H1 (cell line): ENCODE measurements around the gene ATP9B.

ENCODE experiments used
- POLR2A ChIP-seq, 2 experiments: IDR thresholded peaks; 1 replicate in 1 of 2; 2 replicates in 1 of 2; pipeline ENCODE4 v1.6.1; 2011; ENCODE audit warnings: low read depth in 2 of 2, low read length in 2 of 2, mild to moderate bottlenecking in 2 of 2; ENCODE audit errors: control extremely low read depth in 1 of 2
- TF ChIP-seq, protein P1 (sequence below): fragments of 300-600 bp; sonication (generic); IDR thresholded peaks from 2 replicates; pipeline ENCODE4 v1.7.1; 2012; ENCODE audit warnings: low read length, moderate library complexity, mild to moderate bottlenecking, inconsistent platforms; ENCODE audit not compliant: insufficient replicate concordance

DNA sequence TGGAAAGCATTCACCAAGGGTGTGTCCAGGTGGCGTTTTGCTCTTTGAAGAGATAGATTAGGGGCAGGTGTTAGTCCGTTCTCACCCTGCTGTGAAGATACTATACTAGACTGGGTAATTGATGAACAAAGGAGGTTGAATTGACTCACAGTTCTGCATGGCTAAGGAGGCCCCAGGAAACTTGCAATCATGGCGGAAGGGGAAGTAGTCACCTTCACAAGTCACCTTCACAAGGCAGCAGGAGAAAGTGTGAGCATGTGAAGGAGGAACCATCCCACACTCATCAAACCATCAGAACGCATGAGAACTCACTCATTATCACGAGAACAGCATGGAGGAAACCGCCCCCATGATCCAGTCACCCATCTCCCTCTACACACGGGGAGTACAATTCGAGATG lies 190.8 kb downstream of the ATP9B start:
- no peak for TF ChIP-seq POLR2A (IDR thresholded peaks at IDR 0.05; ENCODE audit: control extremely low read depth in 1 of 2, low read depth in 2 of 2, low read length in 2 of 2)
- TF ChIP-seq, protein P1, sequence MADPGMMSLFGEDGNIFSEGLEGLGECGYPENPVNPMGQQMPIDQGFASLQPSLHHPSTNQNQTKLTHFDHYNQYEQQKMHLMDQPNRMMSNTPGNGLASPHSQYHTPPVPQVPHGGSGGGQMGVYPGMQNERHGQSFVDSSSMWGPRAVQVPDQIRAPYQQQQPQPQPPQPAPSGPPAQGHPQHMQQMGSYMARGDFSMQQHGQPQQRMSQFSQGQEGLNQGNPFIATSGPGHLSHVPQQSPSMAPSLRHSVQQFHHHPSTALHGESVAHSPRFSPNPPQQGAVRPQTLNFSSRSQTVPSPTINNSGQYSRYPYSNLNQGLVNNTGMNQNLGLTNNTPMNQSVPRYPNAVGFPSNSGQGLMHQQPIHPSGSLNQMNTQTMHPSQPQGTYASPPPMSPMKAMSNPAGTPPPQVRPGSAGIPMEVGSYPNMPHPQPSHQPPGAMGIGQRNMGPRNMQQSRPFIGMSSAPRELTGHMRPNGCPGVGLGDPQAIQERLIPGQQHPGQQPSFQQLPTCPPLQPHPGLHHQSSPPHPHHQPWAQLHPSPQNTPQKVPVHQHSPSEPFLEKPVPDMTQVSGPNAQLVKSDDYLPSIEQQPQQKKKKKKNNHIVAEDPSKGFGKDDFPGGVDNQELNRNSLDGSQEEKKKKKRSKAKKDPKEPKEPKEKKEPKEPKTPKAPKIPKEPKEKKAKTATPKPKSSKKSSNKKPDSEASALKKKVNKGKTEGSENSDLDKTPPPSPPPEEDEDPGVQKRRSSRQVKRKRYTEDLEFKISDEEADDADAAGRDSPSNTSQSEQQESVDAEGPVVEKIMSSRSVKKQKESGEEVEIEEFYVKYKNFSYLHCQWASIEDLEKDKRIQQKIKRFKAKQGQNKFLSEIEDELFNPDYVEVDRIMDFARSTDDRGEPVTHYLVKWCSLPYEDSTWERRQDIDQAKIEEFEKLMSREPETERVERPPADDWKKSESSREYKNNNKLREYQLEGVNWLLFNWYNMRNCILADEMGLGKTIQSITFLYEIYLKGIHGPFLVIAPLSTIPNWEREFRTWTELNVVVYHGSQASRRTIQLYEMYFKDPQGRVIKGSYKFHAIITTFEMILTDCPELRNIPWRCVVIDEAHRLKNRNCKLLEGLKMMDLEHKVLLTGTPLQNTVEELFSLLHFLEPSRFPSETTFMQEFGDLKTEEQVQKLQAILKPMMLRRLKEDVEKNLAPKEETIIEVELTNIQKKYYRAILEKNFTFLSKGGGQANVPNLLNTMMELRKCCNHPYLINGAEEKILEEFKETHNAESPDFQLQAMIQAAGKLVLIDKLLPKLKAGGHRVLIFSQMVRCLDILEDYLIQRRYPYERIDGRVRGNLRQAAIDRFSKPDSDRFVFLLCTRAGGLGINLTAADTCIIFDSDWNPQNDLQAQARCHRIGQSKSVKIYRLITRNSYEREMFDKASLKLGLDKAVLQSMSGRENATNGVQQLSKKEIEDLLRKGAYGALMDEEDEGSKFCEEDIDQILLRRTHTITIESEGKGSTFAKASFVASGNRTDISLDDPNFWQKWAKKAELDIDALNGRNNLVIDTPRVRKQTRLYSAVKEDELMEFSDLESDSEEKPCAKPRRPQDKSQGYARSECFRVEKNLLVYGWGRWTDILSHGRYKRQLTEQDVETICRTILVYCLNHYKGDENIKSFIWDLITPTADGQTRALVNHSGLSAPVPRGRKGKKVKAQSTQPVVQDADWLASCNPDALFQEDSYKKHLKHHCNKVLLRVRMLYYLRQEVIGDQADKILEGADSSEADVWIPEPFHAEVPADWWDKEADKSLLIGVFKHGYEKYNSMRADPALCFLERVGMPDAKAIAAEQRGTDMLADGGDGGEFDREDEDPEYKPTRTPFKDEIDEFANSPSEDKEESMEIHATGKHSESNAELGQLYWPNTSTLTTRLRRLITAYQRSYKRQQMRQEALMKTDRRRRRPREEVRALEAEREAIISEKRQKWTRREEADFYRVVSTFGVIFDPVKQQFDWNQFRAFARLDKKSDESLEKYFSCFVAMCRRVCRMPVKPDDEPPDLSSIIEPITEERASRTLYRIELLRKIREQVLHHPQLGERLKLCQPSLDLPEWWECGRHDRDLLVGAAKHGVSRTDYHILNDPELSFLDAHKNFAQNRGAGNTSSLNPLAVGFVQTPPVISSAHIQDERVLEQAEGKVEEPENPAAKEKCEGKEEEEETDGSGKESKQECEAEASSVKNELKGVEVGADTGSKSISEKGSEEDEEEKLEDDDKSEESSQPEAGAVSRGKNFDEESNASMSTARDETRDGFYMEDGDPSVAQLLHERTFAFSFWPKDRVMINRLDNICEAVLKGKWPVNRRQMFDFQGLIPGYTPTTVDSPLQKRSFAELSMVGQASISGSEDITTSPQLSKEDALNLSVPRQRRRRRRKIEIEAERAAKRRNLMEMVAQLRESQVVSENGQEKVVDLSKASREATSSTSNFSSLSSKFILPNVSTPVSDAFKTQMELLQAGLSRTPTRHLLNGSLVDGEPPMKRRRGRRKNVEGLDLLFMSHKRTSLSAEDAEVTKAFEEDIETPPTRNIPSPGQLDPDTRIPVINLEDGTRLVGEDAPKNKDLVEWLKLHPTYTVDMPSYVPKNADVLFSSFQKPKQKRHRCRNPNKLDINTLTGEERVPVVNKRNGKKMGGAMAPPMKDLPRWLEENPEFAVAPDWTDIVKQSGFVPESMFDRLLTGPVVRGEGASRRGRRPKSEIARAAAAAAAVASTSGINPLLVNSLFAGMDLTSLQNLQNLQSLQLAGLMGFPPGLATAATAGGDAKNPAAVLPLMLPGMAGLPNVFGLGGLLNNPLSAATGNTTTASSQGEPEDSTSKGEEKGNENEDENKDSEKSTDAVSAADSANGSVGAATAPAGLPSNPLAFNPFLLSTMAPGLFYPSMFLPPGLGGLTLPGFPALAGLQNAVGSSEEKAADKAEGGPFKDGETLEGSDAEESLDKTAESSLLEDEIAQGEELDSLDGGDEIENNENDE = no peak
